GM12891 (cell line): ENCODE results near the gene PRDX3.

ENCODE experiments used
- POLR2A ChIP-seq: IDR thresholded peaks from 2 replicates; pipeline ENCODE4 v1.6.1; 2011; ENCODE audit warnings: low read depth, low read length, control low read depth
- POLR2AphosphoS5 ChIP-seq: IDR thresholded peaks from 2 replicates; pipeline ENCODE4 v1.6.1; 2011; ENCODE audit warnings: low read depth, low read length, control low read depth
- POU2F2 ChIP-seq: IDR thresholded peaks from 2 replicates; pipeline ENCODE4 v1.6.1; 2011; ENCODE audit warnings: low read depth, mild to moderate bottlenecking, control low read depth, low read length, moderate library complexity
- SPI1 ChIP-seq: IDR thresholded peaks from 2 replicates; pipeline ENCODE4 v1.6.1; 2011; ENCODE audit warnings: low read depth, low read length, control low read depth
- TAF1 ChIP-seq: IDR thresholded peaks from 2 replicates; pipeline ENCODE4 v1.6.1; 2011; ENCODE audit warnings: low read depth, low read length, control low read depth

DNA sequence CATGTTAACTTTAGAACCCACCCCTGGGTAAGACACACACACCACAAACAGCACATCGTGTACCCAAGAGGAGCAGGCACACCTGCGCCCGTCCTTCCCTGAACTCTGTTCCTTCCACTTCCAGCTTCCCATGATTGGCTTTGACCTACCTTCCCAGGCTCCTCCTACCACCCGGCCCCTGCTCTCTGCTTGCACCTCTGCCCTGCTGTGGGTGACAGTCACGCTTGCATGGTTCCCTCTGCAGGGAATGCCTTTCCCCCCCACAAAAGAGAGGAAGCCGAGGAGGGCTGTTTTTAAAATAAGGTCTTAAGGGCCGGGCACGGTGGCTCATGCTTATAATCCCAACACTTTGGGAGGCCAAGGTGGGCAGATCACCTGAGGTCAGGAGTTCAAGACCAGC is 29.5 kb downstream of the PRDX3 start:
- TF ChIP-seq POLR2A (no peak), POLR2AphosphoS5 (no peak), TAF1 (no peak), SPI1 (no peak), POU2F2 (no peak)
